ENCODE results near the gene GDPD5. TPM values are rescaled to one million over a fixed set of nuclear protein-coding genes. Genes with fewer than 3 reads are reported as not detected.
A peak's percentile ranks its signal among the peaks of the same experiment; 100 is the strongest.

Gene GDPD5
- total RNA-seq (2014; rRNA removed; shearing (Covaris generic)) = 2.8 and 4.0 TPM in 2 replicates

GRCh38 chr11:75525433-75526191 is at the start of gene GDPD5:
Gene GDPD5 (minus strand): TSS chr11:75525941. CDS start chr11:75477735, 48,206 bp downstream.
- DNase-seq (ENCODE audit: low spot score) = peak; percentile 73

- DNase-seq (ENCODE audit: low spot score) = no peak
These were observed 49.2 kb upstream of the GDPD5 start for GRCh38 chr11:75574698-75575602.

- no peak for DNase-seq (ENCODE audit: low spot score)
These were observed 47.0 kb upstream of the GDPD5 start for GRCh38 chr11:75572744-75573143.

- DNase-seq (ENCODE audit: low spot score) = no peak
These were observed 45.9 kb upstream of the GDPD5 start for GRCh38 chr11:75571625-75572024.

- no peak for DNase-seq (ENCODE audit: low spot score)
These were observed 44.9 kb upstream of the GDPD5 start for GRCh38 chr11:75570559-75571139.

GRCh38 chr11:75568616-75569219 is 43.0 kb upstream of the GDPD5 start:
- no peak for DNase-seq (ENCODE audit: low spot score)

- no peak for DNase-seq (ENCODE audit: low spot score)
These were observed 42.2 kb upstream of the GDPD5 start for GRCh38 chr11:75567971-75568370.

GRCh38 chr11:75566763-75567279 is 41.1 kb upstream of the GDPD5 start:
- no peak for DNase-seq (ENCODE audit: low spot score)

GRCh38 chr11:75565916-75566762 is 40.4 kb upstream of the GDPD5 start:
- DNase-seq (ENCODE audit: low spot score) = no peak

GRCh38 chr11:75565221-75565814 is 39.6 kb upstream of the GDPD5 start:
- DNase-seq (ENCODE audit: low spot score) = peak; percentile 56

- no peak for DNase-seq (ENCODE audit: low spot score)
These were observed 38.3 kb upstream of the GDPD5 start for GRCh38 chr11:75563978-75564552.

- DNase-seq (ENCODE audit: low spot score) = no peak
These were observed 37.8 kb upstream of the GDPD5 start for GRCh38 chr11:75563501-75563977.

- DNase-seq (ENCODE audit: low spot score) = peak; percentile 71
These were observed 37.2 kb upstream of the GDPD5 start for GRCh38 chr11:75562836-75563484.

- DNase-seq (ENCODE audit: low spot score) = peak; percentile 90
These were observed 36.5 kb upstream of the GDPD5 start, which contains the start of gene SERPINH1 for GRCh38 chr11:75562048-75562835. Gene SERPINH1 (plus strand): TSS chr11:75562253. CDS start chr11:75566350, 4,097 bp downstream.

- DNase-seq (ENCODE audit: low spot score) = no peak
These were observed 35.8 kb upstream of the GDPD5 start for GRCh38 chr11:75561426-75562047.

- DNase-seq (ENCODE audit: low spot score) = no peak
These were observed 34.9 kb upstream of the GDPD5 start for GRCh38 chr11:75560644-75561043.

Measured in HT-29 (cell line).